H1 (cell line): ENCODE data around the gene ZNF277. TPM values are rescaled to one million over a fixed set of nuclear protein-coding genes. Genes with fewer than 3 reads are reported as not detected.

Source experiments
- CTCF ChIA-PET: fragments of 300-600 bp; sonication (Branson Sonifier 250); formaldehyde crosslinking; loops from one replicate; lab custom pipeline; 2021; ENCODE audit not compliant: partially characterized antibody; lab: Charles Lee
- POLR2A ChIA-PET: fragments of 300-600 bp; sonication (Branson Sonifier 250); formaldehyde crosslinking; loops from one replicate; lab custom pipeline; 2021; ENCODE audit warnings: inconsistent platforms; ENCODE audit not compliant: partially characterized antibody; lab: Charles Lee
- DNase-seq, 2 experiments: peaks; one replicate each; pipeline versions ENCODE4 v3.0.0 to v3.0.0-alpha.2; 2010 to 2022; ENCODE audit warnings: low spot score in 2 of 2, low read depth in 1 of 2, mixed read lengths in 1 of 2
- FAIRE-seq: peaks from 2 replicates; lab custom pipeline; 2011; peaks lifted over from hg19 to GRCh38; lab: Jason Lieb, UNC
- H2AFZ ChIP-seq: 2 replicates; pipeline ENCODE4 v1.8.1; 2012; ENCODE audit warnings: low read length, inconsistent platforms
- H2AK5ac ChIP-seq: 2 replicates; pipeline ENCODE4 v1.6.1; 2013; ENCODE audit warnings: low read depth, low read length
- H2BK120ac ChIP-seq: replicated peaks from 2 replicates; pipeline ENCODE3; 2013; ENCODE audit warnings: low read depth, low read length, inconsistent platforms
- H2BK12ac ChIP-seq: 2 replicates; pipeline ENCODE4 v1.6.1; 2013; ENCODE audit warnings: low read depth, low read length
- H2BK15ac ChIP-seq: 2 replicates; pipeline ENCODE4 v1.6.1; 2013; ENCODE audit warnings: low read length
- H2BK20ac ChIP-seq: 2 replicates; pipeline ENCODE4 v1.6.1; 2013; ENCODE audit warnings: low read length
- H2BK5ac ChIP-seq: 2 replicates; pipeline ENCODE4 v1.6.1; 2013; ENCODE audit warnings: low read depth, low read length
- H3K14ac ChIP-seq: 2 replicates; pipeline ENCODE4 v1.6.1; 2013; ENCODE audit warnings: inconsistent platforms; ENCODE audit not compliant: insufficient read length
- H3K18ac ChIP-seq: 2 replicates; pipeline ENCODE4 v1.6.1; 2013; ENCODE audit warnings: low read length; ENCODE audit errors: extremely low read depth
- H3K23ac ChIP-seq: 2 replicates; pipeline ENCODE4 v1.6.1; 2013; ENCODE audit warnings: inconsistent platforms; ENCODE audit not compliant: insufficient read length
- H3K23me2 ChIP-seq: 2 replicates; pipeline ENCODE4 v1.6.1; 2013; ENCODE audit warnings: low read depth, low read length
- H3K27ac ChIP-seq: 2 replicates; pipeline ENCODE4 v1.6.1; 2011; ENCODE audit warnings: low read depth, low read length, inconsistent platforms
- H3K27me3 ChIP-seq, 4 experiments: replicated peaks in 1 of 4; 1 replicate in 1 of 4; 2 replicates in 3 of 4; pipeline versions ENCODE4 v1.6.1 to v1.8.1; 2011 to 2013; ENCODE audit warnings: low read length in 3 of 4, mild to moderate bottlenecking in 3 of 4, inconsistent platforms in 2 of 4, mixed read lengths in 2 of 4, moderate library complexity in 1 of 4; ENCODE audit not compliant: control insufficient read depth in 3 of 4, insufficient read depth in 3 of 4; ENCODE audit errors: extremely low read depth in 1 of 4
- H3K36me3 ChIP-seq, 4 experiments: 2 replicates each; pipeline versions ENCODE4 v1.6.1 to v1.8.1; 2011 to 2013; ENCODE audit warnings: mild to moderate bottlenecking in 4 of 4, low read length in 3 of 4, moderate library complexity in 2 of 4, control low read depth in 1 of 4, inconsistent platforms in 1 of 4; ENCODE audit not compliant: insufficient read depth in 4 of 4, control insufficient read depth in 2 of 4
- H3K4ac ChIP-seq: replicated peaks from 2 replicates; pipeline ENCODE3; 2013; ENCODE audit warnings: low read length, low read depth, mixed read lengths, inconsistent platforms; ENCODE audit not compliant: insufficient read length
- H3K4me1 ChIP-seq, 4 experiments: replicated peaks in 1 of 4; 1 replicate in 1 of 4; 2 replicates in 3 of 4; pipeline versions ENCODE4 v1.6.1 to v1.8.1; 2011 to 2013; ENCODE audit warnings: low read length in 3 of 4, inconsistent platforms in 2 of 4, mixed read lengths in 1 of 4; ENCODE audit not compliant: insufficient read depth in 4 of 4, control insufficient read depth in 3 of 4
- H3K4me2 ChIP-seq, 2 experiments: 2 replicates each; pipeline versions ENCODE4 v1.6.1 to v1.8.1; 2011 to 2013; ENCODE audit warnings: low read depth in 2 of 2, low read length in 2 of 2, control low read depth in 1 of 2, inconsistent platforms in 1 of 2, mild to moderate bottlenecking in 1 of 2; ENCODE audit not compliant: insufficient read depth in 1 of 2
- H3K4me3 ChIP-seq, 4 experiments: fragments of 200-600, 300-600 bp in 1 of 4; sonication (generic), shearing (Covaris generic), sonication (Bioruptor Twin) in 1 of 4; 2 replicates each; pipeline versions ENCODE4 v1.5.1 to v1.8.1; 2011 to 2016; ENCODE audit warnings: low read length in 4 of 4, low read depth in 3 of 4, control low read depth in 2 of 4, inconsistent platforms in 2 of 4, mild to moderate bottlenecking in 2 of 4, mixed read lengths in 1 of 4, moderate library complexity in 1 of 4; ENCODE audit not compliant: insufficient read depth in 2 of 4; ENCODE audit errors: extremely low read depth in 1 of 4
- H3K56ac ChIP-seq: replicated peaks from 2 replicates; pipeline ENCODE3; 2013; ENCODE audit warnings: low read depth, mild to moderate bottlenecking, mixed read lengths, low read length, inconsistent platforms; ENCODE audit not compliant: insufficient read length
- H3K79me1 ChIP-seq: 2 replicates; pipeline ENCODE4 v1.6.1; 2013; ENCODE audit warnings: low read depth, low read length, control low read depth
- H3K79me2 ChIP-seq, 2 experiments: 2 replicates each; pipeline versions ENCODE4 v1.6.1 to v1.8.1; 2012 to 2013; ENCODE audit warnings: low read length in 2 of 2, mild to moderate bottlenecking in 2 of 2, inconsistent platforms in 1 of 2; ENCODE audit not compliant: insufficient read depth in 2 of 2, control insufficient read depth in 1 of 2
- H3K9ac ChIP-seq, 4 experiments: replicated peaks in 1 of 4; 1 replicate in 1 of 4; 2 replicates in 3 of 4; pipeline versions ENCODE4 v1.6.1 to v1.8.1; 2011 to 2013; ENCODE audit warnings: low read depth in 3 of 4, low read length in 3 of 4, control low read depth in 2 of 4, mild to moderate bottlenecking in 2 of 4, moderate library complexity in 2 of 4, inconsistent platforms in 1 of 4; ENCODE audit errors: extremely low read depth in 1 of 4
- H3K9me3 ChIP-seq, 2 experiments: 2 replicates each; pipeline versions ENCODE4 v1.6.1 to v1.8.1; 2012 to 2013; ENCODE audit warnings: mild to moderate bottlenecking in 2 of 2, moderate library complexity in 2 of 2, control low read depth in 1 of 2, inconsistent platforms in 1 of 2, low read depth in 1 of 2, low read length in 1 of 2, mixed read lengths in 1 of 2; ENCODE audit not compliant: insufficient read depth in 2 of 2
- H4K20me1 ChIP-seq, 2 experiments: replicated peaks in 1 of 2; 2 replicates each; pipeline versions ENCODE3 to v1.8.1; 2011 to 2013; ENCODE audit warnings: inconsistent platforms in 2 of 2, low read length in 2 of 2, mild to moderate bottlenecking in 1 of 2; ENCODE audit not compliant: insufficient read depth in 2 of 2, control insufficient read depth in 1 of 2
- H4K5ac ChIP-seq: 2 replicates; pipeline ENCODE4 v1.6.1; 2013; ENCODE audit warnings: low read length, low read depth, mixed read lengths, inconsistent platforms; ENCODE audit not compliant: insufficient read length
- H4K8ac ChIP-seq: 2 replicates; pipeline ENCODE4 v1.8.0; 2013; ENCODE audit warnings: mild to moderate bottlenecking, moderate library complexity, low read length, inconsistent platforms; ENCODE audit not compliant: insufficient read depth; ENCODE audit errors: extremely low read depth
- H4K91ac ChIP-seq: replicated peaks from 2 replicates; pipeline ENCODE3; 2013; ENCODE audit warnings: low read length, mixed read lengths, inconsistent platforms; ENCODE audit not compliant: insufficient read length
- CBX8 ChIP-seq: fragments of 300-800, 300-1000 bp; sonication (generic); IDR thresholded peaks from 2 replicates; pipeline ENCODE4 v1.7.1; 2016; ENCODE audit warnings: low read depth, low read length, borderline replicate concordance
- CHD2 ChIP-seq: IDR thresholded peaks from 2 replicates; pipeline ENCODE4 v1.6.1; 2012; ENCODE audit warnings: low read length, improper control_type of control experiment
- EP300 ChIP-seq, 2 experiments: IDR thresholded peaks; 1 replicate in 1 of 2; 2 replicates in 1 of 2; pipeline ENCODE4 v1.6.1; 2011 to 2012; ENCODE audit warnings: low read depth in 2 of 2, low read length in 2 of 2, mild to moderate bottlenecking in 2 of 2, borderline replicate concordance in 1 of 2, inconsistent platforms in 1 of 2, moderate library complexity in 1 of 2
- GABPA ChIP-seq: IDR thresholded peaks from 2 replicates; pipeline ENCODE4 v1.6.1; 2011; ENCODE audit warnings: mild to moderate bottlenecking, low read length, moderate library complexity, borderline replicate concordance; ENCODE audit not compliant: insufficient read depth
- KDM1A ChIP-seq: fragments of 200-600, 300-600 bp; sonication (generic); IDR thresholded peaks from 2 replicates; pipeline ENCODE4 v1.7.1; 2016; ENCODE audit warnings: mild to moderate bottlenecking, low read length, borderline replicate concordance
- MAFK ChIP-seq: IDR thresholded peaks from 2 replicates; pipeline ENCODE4 v1.6.1; 2012; ENCODE audit warnings: low read depth, mild to moderate bottlenecking, improper control_type of control experiment, low read length
- POLR2AphosphoS5 ChIP-seq: IDR thresholded peaks from 2 replicates; pipeline ENCODE4 v1.6.1; 2011; ENCODE audit warnings: low read depth, low read length
- RAD21 ChIP-seq, 2 experiments: IDR thresholded peaks in 1 of 2; conservative IDR thresholded peaks in 1 of 2; 2 replicates each; pipeline ENCODE4 v1.6.1; 2011; ENCODE audit warnings: low read depth in 2 of 2, low read length in 2 of 2, improper control_type of control experiment in 1 of 2, inconsistent platforms in 1 of 2, mild to moderate bottlenecking in 1 of 2, moderate library complexity in 1 of 2
- RNF2 ChIP-seq: fragments of 200-900, 300-1000 bp; sonication (generic); IDR thresholded peaks from 2 replicates; pipeline ENCODE4 v1.7.1; 2016; ENCODE audit warnings: borderline replicate concordance, low read depth, mild to moderate bottlenecking, antibody characterized with exemption, low read length; ENCODE audit not compliant: poor library complexity, severe bottlenecking; ENCODE audit errors: missing control alignments
- RXRA ChIP-seq: IDR thresholded peaks from 2 replicates; pipeline ENCODE4 v1.6.1; 2011; ENCODE audit warnings: low read depth, mild to moderate bottlenecking, low read length, moderate library complexity; ENCODE audit not compliant: insufficient read depth
- SAP30 ChIP-seq: fragments of 300-600 bp; sonication (generic); IDR thresholded peaks from 2 replicates; pipeline ENCODE4 v1.7.1; 2012; ENCODE audit warnings: low read length, moderate library complexity, mild to moderate bottlenecking, inconsistent platforms; ENCODE audit not compliant: insufficient read depth, insufficient replicate concordance
- SIX5 ChIP-seq: IDR thresholded peaks from 2 replicates; pipeline ENCODE4 v1.6.1; 2011; ENCODE audit warnings: mild to moderate bottlenecking, low read depth, low read length
- TAF7 ChIP-seq: optimal IDR thresholded peaks from 2 replicates; pipeline ENCODE3; 2011; ENCODE audit warnings: low read depth, mild to moderate bottlenecking, inconsistent platforms, low read length, moderate library complexity, borderline replicate concordance
- WGBS, 2 experiments: shearing (Covaris generic) in 1 of 2; methylation state at CpG; one replicate each; pipeline versions ENCODE4 v1.1.6 to v1.1.7; 2013 to 2015; ENCODE audit warnings: low lambda C conversion rate in 2 of 2, mixed read lengths in 2 of 2, inconsistent platforms in 1 of 2, low coverage in 1 of 2, missing lambda C conversion rate in 1 of 2; ENCODE audit not compliant: insufficient replicate concordance in 2 of 2, insufficient coverage in 1 of 2, insufficient read length in 1 of 2; ENCODE audit errors: extremely low coverage in 1 of 2, missing lambda C conversion rate in 1 of 2; 5-methylcytosine and 5-hydroxymethylcytosine counted together
- polyA plus RNA-seq, 7 experiments: library from polyadenylated mRNA; depleted of rRNA in 3 of 7; stranded (reverse) in 5 of 7; unstranded in 2 of 7; fragments of >200 nt in 5 of 7; fragments of 200-250 nt in 2 of 7; gene quantifications; 1 replicate in 5 of 7; 2 replicates in 1 of 7; 4 replicates in 1 of 7; pipeline versions ENCODE4 v1.2.1 to v1.2.3, GENCODE V29; 2011 to 2013; ENCODE audit warnings: missing spikeins in 2 of 7, mixed read lengths in 2 of 7
- total RNA-seq: library from RNA; stranded (reverse); fragmentation: NEBNext Ultra II Directional; extraction: Animal tissue kit (Norgen Biotek cat#: 25700); gene quantifications from 2 replicates; pipeline ENCODE4 v1.2.1, GENCODE V29; 2021

Gene ZNF277
- total and polyA plus RNA-seq, 2 of the 8 experiments (the other 6 are each of a cell fraction or from before 2014, with no cell fraction given), result 5.1 to 21.7 TPM

GRCh38 chr7:112372101-112372500 lies 165.6 kb downstream of the ZNF277 start:
- Histone ChIP-seq H4K91ac (no peak overlapping the region), H3K36me3 (no peaks in the 10 kb centered on the region), H2BK120ac (no peak overlapping the region), H3K18ac (no peak overlapping the region), H3K23me2 (peaks cover 2% of the 10 kb centered on the region; the same call in 1 of the 2 replicates), H3K4ac (no peak overlapping the region), H3K4me2 (no peak overlapping the region), H3K27ac (no peak overlapping the region), H3K9me3 (no peaks in the 10 kb centered on the region), H2BK20ac (no peak overlapping the region), H3K79me1 (no peaks in the 10 kb centered on the region), H2AK5ac (no peak overlapping the region), H3K14ac (no peak overlapping the region), H3K79me2 (no peaks in the 10 kb centered on the region), H3K56ac (no peak overlapping the region), H2BK15ac (no peak overlapping the region), H4K20me1 (peaks cover 0 to 2% of the 10 kb centered on the region in 2 experiments), H3K27me3 (no peaks in the 10 kb centered on the region), H2AFZ (no peak overlapping the region), H4K5ac (no peak overlapping the region)
- FAIRE-seq (no peak), DNase-seq (no peak)
- ChIA-PET CTCF (interaction anchor here (0.5 kb wide), 1 partner anchor 25 kb away, joined by 4 read pairs; no protein-coding TSS in a partner anchor), POLR2A (no interaction called here)
- 85% methylated on average over 1 of the region's 1 CpG; no CpG with 5 or more reads in 1 of the 2 experiments for WGBS, 2 experiments
- TF ChIP-seq SAP30 (no peak), SIX5 (no peak), TAF7 (no peak), GABPA (no peak), RAD21 (IDR thresholded peaks at IDR 0.05 in 1 of 2, conservative IDR thresholded peaks at IDR 0.05 in 1 of 2; ENCODE audit: low read depth in 2 of 2, low read length in 2 of 2) (no peak), POLR2AphosphoS5 (no peak), MAFK (no peak), CHD2 (no peak), RNF2 (no peak), RXRA (no peak), EP300 (IDR thresholded peaks at IDR 0.05; ENCODE audit: borderline replicate concordance in 1 of 2, low read depth in 2 of 2, low read length in 2 of 2) (no peak), KDM1A (no peak), CBX8 (no peak)
- TF ChIP-seq, all 59 proteins: peak for 0
- no peak overlapping the region for H3K9ac ChIP-seq
- H2BK12ac ChIP-seq, result no peak overlapping the region
- no peak overlapping the region for H2BK5ac ChIP-seq
- H3K23ac ChIP-seq, result no peak overlapping the region
- H3K4me3 ChIP-seq, result no peak overlapping the region
- H3K4me1 ChIP-seq, result peaks cover 0 to 6% (median 0%) of the 10 kb centered on the region in 4 experiments; a peak in 1 of 7 replicates
- no peak overlapping the region for H4K8ac ChIP-seq
